HG03135 (cell line): ENCODE measurements around the gene TPMT.
"Not testable (repeated sequence)": the region's sequence is repeated elsewhere in the genome, so short reads cannot be mapped to it uniquely, and the experiment has no call there.

Source experiments
- ATAC-seq: cut with Tn5 transposase; IDR thresholded peaks from one replicate; pipeline ENCODE4 v1.9.1; 2021; ENCODE audit warnings: mild to moderate bottlenecking, moderate library complexity; ENCODE audit not compliant: unreplicated experiment

Gene TPMT

GRCh38 chr6:18154507-18155149 is at the start of gene TPMT:
Gene TPMT (minus strand): TSS chr6:18155077. CDS start chr6:18149127, 5,950 bp downstream.
- ATAC-seq: peak; percentile 54

- no peak for ATAC-seq
Observed at GRCh38 chr6:18203786-18204185, 48.9 kb upstream of the TPMT start.

- no peak for ATAC-seq
Observed at GRCh38 chr6:18192026-18192425, 37.1 kb upstream of the TPMT start.

GRCh38 chr6:18189196-18189595 is 34.3 kb upstream of the TPMT start:
- ATAC-seq: no peak

- no peak for ATAC-seq
Observed at GRCh38 chr6:18187701-18188100, 32.8 kb upstream of the TPMT start.

DNA sequence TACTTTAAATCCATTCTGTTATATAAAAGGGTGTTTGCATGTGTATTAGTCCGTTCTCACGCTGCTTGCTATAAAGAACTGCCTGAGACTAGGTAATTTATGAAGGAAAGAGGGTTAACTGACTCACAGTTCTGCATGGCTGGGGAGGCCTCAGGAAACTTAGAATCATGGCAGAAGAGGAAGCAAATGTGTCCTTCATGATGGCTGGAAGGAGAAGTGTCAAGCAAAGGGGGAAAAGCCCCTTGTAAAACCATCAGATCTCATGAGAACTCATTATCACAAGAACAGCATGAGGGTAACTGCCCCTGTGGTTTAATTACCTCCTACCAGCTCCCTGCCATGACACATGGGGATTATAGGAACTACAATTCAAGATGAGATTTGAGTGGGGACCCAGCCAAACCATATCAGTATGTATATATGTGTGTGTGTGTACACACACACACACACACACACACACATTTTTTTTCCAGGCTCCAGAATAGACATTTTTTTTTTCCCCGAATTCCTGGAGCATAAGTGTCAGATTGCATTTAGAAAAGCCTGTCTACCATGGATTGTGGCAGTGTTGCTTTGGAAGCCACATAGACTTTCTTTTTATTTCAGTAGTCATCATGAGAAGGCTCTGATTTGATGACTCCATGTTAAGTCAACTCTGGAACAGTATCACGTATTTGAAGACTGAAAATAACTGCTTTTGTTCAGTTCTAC is 31.8 kb upstream of the TPMT start:
- no peak for ATAC-seq

DNA sequence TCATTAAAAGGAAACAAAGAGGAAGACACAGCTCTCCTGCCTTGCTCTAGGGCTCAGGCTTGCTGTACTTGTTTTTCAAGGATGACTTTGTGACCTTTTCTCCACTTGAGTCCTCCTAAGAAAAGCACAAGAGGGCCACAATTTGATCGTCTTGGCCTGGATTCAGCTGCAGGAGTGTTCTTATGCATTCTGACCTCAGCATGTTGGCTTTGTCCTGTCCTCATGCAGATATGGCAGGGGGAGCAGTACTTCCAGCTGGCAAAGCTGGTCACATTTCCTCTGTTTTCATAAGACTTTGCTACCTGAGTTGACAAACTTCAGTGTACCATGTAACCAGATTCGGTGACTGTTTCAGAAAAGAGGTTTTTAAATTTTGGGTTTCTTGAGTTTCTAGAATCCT is 31.2 kb upstream of the TPMT start:
- ATAC-seq: no peak

GRCh38 chr6:18185624-18186023 is 30.7 kb upstream of the TPMT start:
- ATAC-seq: no peak

- ATAC-seq: no peak
Observed at GRCh38 chr6:18183766-18184165, 28.9 kb upstream of the TPMT start.

DNA sequence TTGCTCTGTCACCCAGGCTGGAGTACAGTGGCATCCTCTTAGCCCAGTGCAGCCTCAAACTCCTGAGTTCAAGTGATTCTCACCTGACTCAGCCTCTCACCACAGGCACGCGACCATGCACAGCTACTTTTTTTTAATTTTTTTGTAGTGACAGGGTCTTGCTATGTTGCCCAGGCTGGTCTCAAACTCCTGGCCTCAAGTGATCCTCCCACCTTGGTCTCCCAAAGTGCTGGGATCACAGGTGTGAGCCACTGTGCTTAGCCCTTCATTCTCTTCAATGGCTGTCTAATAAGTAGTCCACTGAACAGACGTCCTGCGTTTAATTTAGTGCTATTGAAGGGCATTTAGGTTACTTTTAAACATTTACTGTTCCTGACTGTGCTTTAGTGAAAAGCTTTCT is 27.7 kb upstream of the TPMT start:
- ATAC-seq: no peak

DNA sequence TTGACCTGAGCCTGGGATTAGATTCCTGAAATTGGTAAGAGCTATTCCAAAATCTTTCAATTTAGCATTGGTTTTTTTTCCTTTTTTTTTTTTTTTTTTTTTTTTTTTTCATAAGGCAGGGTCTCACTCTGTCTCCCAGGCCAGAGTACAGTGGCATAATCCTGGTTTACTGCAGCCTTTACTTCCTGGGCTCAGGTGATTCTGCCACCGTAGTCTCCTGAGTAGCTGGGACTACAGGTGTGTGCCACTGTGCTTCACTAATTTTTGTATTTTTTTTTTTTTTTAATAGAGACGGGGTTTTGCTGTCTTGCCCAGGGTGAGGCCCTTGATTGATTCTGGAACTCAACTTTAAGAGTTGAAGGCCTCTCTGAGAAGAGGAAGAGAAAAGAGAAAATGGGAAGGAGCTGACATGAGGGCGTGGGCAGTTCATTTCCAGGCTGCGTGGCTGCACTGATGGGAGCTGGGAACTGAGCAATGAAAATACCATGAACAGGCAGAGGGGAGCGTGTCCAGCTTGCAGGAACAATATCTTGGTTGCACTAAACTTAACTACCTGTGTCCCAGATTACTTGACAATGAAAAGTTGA is 25.0 kb upstream of the TPMT start:
- no peak for ATAC-seq

DNA sequence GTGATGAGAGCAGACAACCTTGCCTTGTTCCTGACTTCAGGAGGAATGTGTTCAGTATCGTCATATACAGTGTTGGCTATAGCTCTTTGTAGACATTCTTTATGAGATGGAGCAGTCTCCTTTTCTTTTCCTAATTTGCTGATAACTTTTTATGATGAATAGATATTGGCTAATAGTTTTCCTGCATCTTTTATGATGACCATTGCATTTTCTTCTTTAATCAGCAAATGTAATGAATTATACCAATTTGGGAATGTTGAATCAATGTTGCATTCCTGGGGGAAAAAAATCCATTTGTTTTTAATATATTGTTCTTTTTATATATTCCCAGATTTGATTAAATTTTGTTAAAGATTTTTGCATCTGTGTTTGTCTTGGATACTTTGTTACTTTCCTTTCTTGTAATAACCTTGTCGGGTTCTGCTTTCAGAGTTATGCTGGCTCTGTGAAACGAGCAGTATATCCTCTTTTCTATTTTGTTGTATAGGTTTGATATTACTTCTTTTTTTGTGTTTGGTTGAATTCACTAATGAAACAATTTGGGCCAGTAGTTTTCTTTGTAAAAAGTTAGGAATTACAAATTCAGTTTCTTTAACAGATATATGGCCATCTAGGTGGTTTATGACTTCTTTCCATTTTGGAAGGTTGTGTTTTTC is 24.2 kb upstream of the TPMT start:
- no peak for ATAC-seq

- no peak for ATAC-seq
Observed at GRCh38 chr6:18177286-18177965, 22.5 kb upstream of the TPMT start.

DNA sequence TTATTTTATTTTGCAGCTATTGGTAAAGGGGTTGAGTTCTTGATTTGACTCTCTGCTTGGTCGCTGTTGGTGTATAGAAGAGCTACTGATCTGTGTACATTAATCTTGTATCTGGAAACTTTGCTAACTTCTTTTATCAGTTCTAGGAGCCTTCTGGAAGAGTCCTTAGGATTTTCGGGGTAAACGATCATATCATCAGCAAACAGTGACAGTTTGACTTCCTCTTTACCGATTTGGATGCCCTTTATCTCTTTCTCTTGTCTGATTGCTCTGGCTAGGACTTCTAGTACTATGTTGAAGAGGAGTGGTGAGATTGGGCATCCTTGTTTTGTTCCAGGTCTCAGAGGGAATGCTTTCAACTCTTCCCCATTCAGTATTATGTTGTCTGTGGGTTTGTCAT is 21.3 kb upstream of the TPMT start:
- ATAC-seq: not testable (repeated sequence)

DNA sequence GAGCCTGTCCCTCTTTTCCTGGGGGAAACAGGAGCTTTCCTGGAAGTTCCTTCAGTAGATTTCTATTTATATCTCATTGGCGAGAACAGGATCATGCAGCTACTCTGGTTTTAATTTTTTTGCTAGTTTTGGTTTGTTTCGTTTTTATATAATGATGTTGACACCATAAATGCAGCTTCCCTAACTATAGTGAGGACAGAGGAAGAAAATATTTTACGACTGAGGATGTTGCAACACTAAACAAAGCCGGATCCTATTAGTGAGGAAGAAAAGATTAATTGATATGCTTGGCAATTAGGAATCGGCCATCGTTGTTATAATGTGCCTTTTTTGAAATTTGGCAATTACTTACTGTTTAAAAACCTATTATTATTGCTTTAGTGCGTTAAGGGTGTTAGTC is 17.0 kb upstream of the TPMT start:
- ATAC-seq: no peak

DNA sequence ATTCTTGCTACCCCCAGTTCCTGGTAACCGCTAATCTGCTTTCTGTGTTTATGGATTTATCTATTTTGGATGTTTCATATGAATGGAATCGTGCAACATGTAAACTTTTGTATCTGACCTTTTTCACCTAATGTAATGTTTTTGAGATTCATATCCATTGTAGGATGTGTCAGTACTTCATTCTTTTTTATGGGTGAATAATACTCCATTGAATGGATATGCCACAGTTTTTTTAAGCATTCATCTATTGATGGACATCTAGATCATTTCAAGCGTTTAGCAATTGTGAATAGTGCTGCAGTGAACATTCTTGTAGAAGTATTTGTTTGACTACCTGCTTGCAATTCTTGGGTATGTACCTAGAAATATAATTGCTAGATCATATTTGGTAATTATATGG is 13.4 kb upstream of the TPMT start:
- ATAC-seq: no peak

DNA sequence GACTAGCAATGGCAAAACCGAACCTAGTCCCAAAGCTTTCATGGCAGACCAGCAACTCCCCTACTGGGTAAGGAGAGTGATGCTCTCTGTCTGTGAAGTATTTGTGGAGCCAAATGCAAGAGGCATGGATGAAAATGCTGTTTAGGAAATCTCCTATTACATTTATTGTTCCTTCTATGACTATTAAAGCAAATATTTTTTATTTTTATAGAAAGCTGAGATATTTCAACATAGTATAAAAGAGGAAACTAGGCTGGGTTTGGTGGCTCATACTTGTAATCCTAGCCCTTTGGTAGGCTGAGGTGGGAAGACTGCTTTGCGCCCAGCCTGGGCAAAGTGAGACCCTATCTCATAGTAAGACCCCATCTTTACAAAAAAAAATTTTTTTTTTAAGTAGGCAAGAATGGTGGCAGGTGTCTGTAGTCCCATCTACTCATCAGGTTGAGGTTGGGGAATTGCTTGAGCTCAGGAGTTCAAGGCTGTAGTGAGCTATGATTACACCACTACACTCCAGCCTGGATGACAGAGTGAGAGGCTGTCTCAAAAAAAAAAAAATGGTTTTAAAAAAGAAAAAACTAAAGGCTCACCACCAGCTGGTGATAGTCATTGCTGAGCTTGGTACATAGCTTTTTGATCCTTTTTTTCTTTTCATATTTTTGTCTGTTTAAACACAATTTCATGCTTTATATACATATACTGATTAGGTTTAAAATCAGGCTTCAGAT is 11.6 kb upstream of the TPMT start:
- ATAC-seq: no peak

GRCh38 chr6:18165751-18166150 is 10.9 kb upstream of the TPMT start:
- no peak for ATAC-seq

DNA sequence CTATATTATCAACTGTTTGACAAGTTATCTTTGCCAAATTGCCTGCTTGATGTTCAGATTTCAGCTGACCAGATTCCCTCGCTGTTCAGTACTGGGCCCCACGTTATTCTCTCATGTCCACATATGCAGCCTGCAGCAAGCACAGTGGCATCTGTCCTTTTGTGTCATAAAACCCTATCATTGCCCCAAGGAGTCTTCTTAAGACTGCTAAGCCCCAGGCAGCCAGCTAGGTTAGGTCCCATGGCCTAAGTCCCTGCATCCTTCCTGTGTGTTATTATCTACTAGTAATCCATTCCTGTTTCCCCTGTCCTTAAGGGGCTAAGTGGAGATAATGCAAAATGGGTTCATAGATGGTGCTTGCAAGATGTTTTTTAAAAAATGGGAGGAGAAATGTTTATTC is 7.5 kb upstream of the TPMT start:
- ATAC-seq: no peak

DNA sequence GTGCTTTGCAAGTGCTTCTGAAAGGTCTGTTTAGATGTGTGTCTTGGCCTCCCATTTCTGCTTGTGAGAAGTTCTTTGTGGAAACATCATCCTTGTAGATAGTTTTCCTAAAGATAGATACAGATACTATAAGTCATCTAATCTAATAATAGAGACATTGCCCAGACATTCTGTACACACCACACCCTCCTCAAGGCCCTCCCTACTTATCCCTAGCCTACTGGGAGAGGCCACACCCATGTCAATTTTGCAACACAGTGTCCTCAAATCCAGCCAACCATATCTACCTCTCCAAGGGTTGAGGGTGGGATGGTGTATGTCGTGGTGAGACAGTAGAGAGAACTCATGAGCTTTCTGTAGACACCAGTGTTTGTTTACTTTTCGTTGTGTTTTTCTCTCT is 6.6 kb upstream of the TPMT start:
- ATAC-seq: no peak

DNA sequence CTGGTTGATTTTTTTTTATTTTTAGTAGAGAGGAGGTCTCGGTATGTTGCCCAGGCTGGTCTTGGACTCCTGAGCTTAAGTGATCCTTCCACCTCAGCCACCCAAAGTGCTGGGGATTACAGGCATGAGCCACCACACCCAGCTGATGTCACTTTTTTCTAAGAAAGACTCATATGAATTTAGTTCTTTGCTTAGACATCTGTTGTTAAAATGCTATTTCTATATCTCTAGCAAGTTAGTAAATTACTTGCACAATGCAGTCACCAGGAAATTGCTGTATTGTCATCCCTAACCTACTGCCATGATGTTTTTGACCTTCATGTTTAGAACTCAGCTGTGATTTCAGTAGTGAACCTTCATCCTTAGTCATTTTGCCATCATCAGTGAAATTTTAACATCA is 6.0 kb upstream of the TPMT start:
- ATAC-seq: no peak
